ENCODE results near the gene VRTN. TPM values are rescaled to one million over a fixed set of nuclear protein-coding genes. Genes with fewer than 3 reads are reported as not detected.

VRTN gene
- total RNA-seq, 2 donors from 2014 or later, result 0.30 TPM; not detected in 1

- no peak for DNase-seq
- Histone ChIP-seq H3K27ac (no peak overlapping the region), H3K36me3 (no peaks in the 10 kb centered on the region), H3K4me1 (no peaks in the 10 kb centered on the region), H3K27me3 (no peaks in the 10 kb centered on the region), H3K4me3 (no peak overlapping the region), H3K9me3 (no peaks in the 10 kb centered on the region), H3K9ac (ENCODE audit: low read depth in 2 of 2, low read length in 2 of 2) (no peak overlapping the region)
- intact Hi-C loops (cut with DNase I), result no loop called here
- TF ChIP-seq CTCF (IDR thresholded peaks at IDR 0.05), result no peak
Observed at GRCh38 chr14:74308695-74309094, 39.6 kb upstream of the VRTN start.

- no peak for TF ChIP-seq CTCF (IDR thresholded peaks at IDR 0.05)
- H3K36me3 ChIP-seq, result no peaks in the 10 kb centered on the region
- no peak overlapping the region for H3K27ac ChIP-seq
- no peaks in the 10 kb centered on the region for H3K4me1 ChIP-seq
- DNase-seq, result no peak
- intact Hi-C loops (cut with DNase I), result no loop called here
- H3K9me3 ChIP-seq, result no peaks in the 10 kb centered on the region
- H3K27me3 ChIP-seq, result no peaks in the 10 kb centered on the region
- H3K9ac ChIP-seq (ENCODE audit: low read depth in 2 of 2, low read length in 2 of 2), result no peak overlapping the region
- no peak overlapping the region for H3K4me3 ChIP-seq
Observed at GRCh38 chr14:74309125-74310022, 38.9 kb upstream of the VRTN start.

- no peak for DNase-seq
Observed at GRCh38 chr14:74312161-74312560, 36.1 kb upstream of the VRTN start.

GRCh38 chr14:74313601-74314000 lies 34.7 kb upstream of the VRTN start:
- DNase-seq, result no peak
- Histone ChIP-seq H3K27me3 (no peaks in the 10 kb centered on the region), H3K9ac (ENCODE audit: low read depth in 2 of 2, low read length in 2 of 2) (no peak overlapping the region), H3K9me3 (no peaks in the 10 kb centered on the region), H3K4me3 (no peak overlapping the region), H3K27ac (no peak overlapping the region), H3K36me3 (no peaks in the 10 kb centered on the region), H3K4me1 (no peaks in the 10 kb centered on the region)
- intact Hi-C loops (cut with DNase I), result no loop called here
- TF ChIP-seq CTCF (IDR thresholded peaks at IDR 0.05), result no peak

More at GRCh38 chr14:74312161-74312560, 36.1 kb upstream of the VRTN start:
- H3K36me3 ChIP-seq, result no peaks in the 10 kb centered on the region
- no peak overlapping the region for H3K9ac ChIP-seq (ENCODE audit: low read depth in 2 of 2, low read length in 2 of 2)
- H3K9me3 ChIP-seq, result no peaks in the 10 kb centered on the region
- H3K4me3 ChIP-seq, result no peak overlapping the region
- H3K27ac ChIP-seq, result no peak overlapping the region
- intact Hi-C loops (cut with DNase I), result no loop called here
- no peak for TF ChIP-seq CTCF (IDR thresholded peaks at IDR 0.05)
- H3K4me1 ChIP-seq, result no peaks in the 10 kb centered on the region
- no peaks in the 10 kb centered on the region for H3K27me3 ChIP-seq

- DNase-seq, result no peak
- no peak overlapping the region for H3K27ac ChIP-seq
- no peaks in the 10 kb centered on the region for H3K27me3 ChIP-seq
- no peak for TF ChIP-seq CTCF (IDR thresholded peaks at IDR 0.05)
- H3K9me3 ChIP-seq, result no peaks in the 10 kb centered on the region
- intact Hi-C loops (cut with DNase I), result no loop called here
- no peak overlapping the region for H3K9ac ChIP-seq (ENCODE audit: low read depth in 2 of 2, low read length in 2 of 2)
- no peaks in the 10 kb centered on the region for H3K4me1 ChIP-seq
- no peaks in the 10 kb centered on the region for H3K36me3 ChIP-seq
- H3K4me3 ChIP-seq, result no peak overlapping the region
Observed at GRCh38 chr14:74314576-74314975, 33.7 kb upstream of the VRTN start.

All from colonic mucosa (tissue), 4 donors.